HepG2 (cell line): Measurements from ENCODE around the gene AMDHD1. TPM values are rescaled to one million over a fixed set of nuclear protein-coding genes. Genes with fewer than 3 reads are reported as not detected.
A peak's percentile ranks its signal among the peaks of the same experiment; 100 is the strongest.

Source experiments
- DDIT3 ChIP-seq: sonication (generic); formaldehyde crosslinking; IDR thresholded peaks from 2 replicates; pipeline ENCODE4 v1.4.0; 2020; ENCODE audit warnings: mild to moderate bottlenecking, missing genetic modification reagents
- HHEX ChIP-seq: IDR thresholded peaks from 2 replicates; pipeline ENCODE4 v1.6.1; 2016; ENCODE audit warnings: control low read depth
- IRX3 ChIP-seq: sonication (generic); formaldehyde crosslinking; IDR thresholded peaks from 2 replicates; pipeline ENCODE4 v1.8.1; 2023; ENCODE audit warnings: mild to moderate bottlenecking, low read depth, missing genetic modification reagents, borderline replicate concordance
- MTF2 ChIP-seq: sonication (generic); formaldehyde crosslinking; IDR thresholded peaks from 2 replicates; pipeline ENCODE4 v1.5.0; 2020; ENCODE audit warnings: missing genetic modification reagents, borderline replicate concordance
- PAXIP1 ChIP-seq: sonication (generic); formaldehyde crosslinking; conservative IDR thresholded peaks from 2 replicates; pipeline ENCODE4 v1.4.0; 2020; ENCODE audit warnings: mild to moderate bottlenecking, missing genetic modification reagents, moderate library complexity
- SOX13 ChIP-seq, 3 experiments: fragments of 450-650 bp in 1 of 3; sonication (generic) in 1 of 3; formaldehyde crosslinking in 1 of 3; IDR thresholded peaks in 2 of 3; conservative IDR thresholded peaks in 1 of 3; 2 replicates each; pipeline versions ENCODE4 v1.5.0 to v1.6.1; 2016 to 2020; ENCODE audit warnings: antibody characterized with exemption in 1 of 3, mild to moderate bottlenecking in 1 of 3, missing compliant biosample characterization in 1 of 3, missing genetic modification reagents in 1 of 3, moderate library complexity in 1 of 3
- TCF7 ChIP-seq: sonication (generic); IDR thresholded peaks from 2 replicates; pipeline ENCODE4 v1.6.1; 2016; ENCODE audit warnings: antibody characterized with exemption, low read depth
- ZBTB20 ChIP-seq: sonication (generic); formaldehyde crosslinking; IDR thresholded peaks from 2 replicates; pipeline ENCODE4 v1.8.1; 2023; ENCODE audit warnings: missing genetic modification reagents, low read depth, mild to moderate bottlenecking, borderline replicate concordance
- ZFP1 ChIP-seq: IDR thresholded peaks from 2 replicates; pipeline ENCODE4 v1.6.1; 2016
- ZNF136 ChIP-seq: sonication (generic); formaldehyde crosslinking; IDR thresholded peaks from 2 replicates; pipeline ENCODE4 v1.8.1; 2022; ENCODE audit warnings: low read depth, mild to moderate bottlenecking, moderate library complexity, missing genetic modification reagents
- ZNF160 ChIP-seq: sonication (generic); formaldehyde crosslinking; IDR thresholded peaks from 2 replicates; pipeline ENCODE4 v1.8.0; 2022; ENCODE audit warnings: mild to moderate bottlenecking, inconsistent platforms, missing genetic modification reagents
- ZNF326 ChIP-seq: sonication (generic); formaldehyde crosslinking; IDR thresholded peaks from 2 replicates; pipeline ENCODE4 v1.4.0; 2020; ENCODE audit warnings: missing genetic modification reagents, borderline replicate concordance
- ZNF34 ChIP-seq: sonication (generic); formaldehyde crosslinking; IDR thresholded peaks from 2 replicates; pipeline ENCODE4 v1.4.0; 2020; ENCODE audit warnings: mild to moderate bottlenecking, missing genetic modification reagents, borderline replicate concordance
- ZNF44 ChIP-seq: sonication (generic); formaldehyde crosslinking; IDR thresholded peaks from 2 replicates; pipeline ENCODE4 v1.5.1; 2020; ENCODE audit warnings: mild to moderate bottlenecking, missing genetic modification reagents
- ZNF530 ChIP-seq: sonication (generic); formaldehyde crosslinking; IDR thresholded peaks from 2 replicates; pipeline ENCODE4 v1.5.0; 2020; ENCODE audit warnings: low read depth, mild to moderate bottlenecking, missing genetic modification reagents
- ZNF614 ChIP-seq: IDR thresholded peaks from 2 replicates; pipeline ENCODE4 v1.6.1; 2018; ENCODE audit warnings: missing biosample characterization, missing genetic modification reagents, inconsistent platforms, borderline replicate concordance
- polyA plus RNA-seq, 8 experiments: library from polyadenylated mRNA; depleted of rRNA in 3 of 8; stranded (reverse) in 7 of 8; unstranded in 1 of 8; fragments of >200 nt; fragmentation: Illumina TruSeq in 4 of 8; extraction: Trizol in 4 of 8; gene quantifications; 2 replicates each; pipeline versions ENCODE4 v1.2.1 to v1.2.3, GENCODE V29; 2011 to 2016; ENCODE audit warnings: low read depth in 4 of 8, missing spikeins in 1 of 8, mixed read lengths in 1 of 8; ENCODE audit not compliant: insufficient read depth in 1 of 8
- total RNA-seq, 5 experiments: library from RNA; depleted of rRNA; stranded (reverse); fragments of >200 nt; fragmentation: Illumina TruSeq; extraction: Trizol; gene quantifications; 2 replicates each; pipeline ENCODE4 v1.2.3, GENCODE V29; 2016; ENCODE audit warnings: low read depth in 1 of 5
- TF ChIP-seq, protein P1 (sequence below): IDR thresholded peaks from 2 replicates; pipeline ENCODE4 v1.6.1; 2012; ENCODE audit warnings: low read length, improper control_type of control experiment
- TF ChIP-seq, protein P2 (sequence below): sonication (generic); formaldehyde crosslinking; IDR thresholded peaks from 2 replicates; pipeline ENCODE4 v1.8.1; 2022; ENCODE audit warnings: low read depth, mild to moderate bottlenecking, missing genetic modification reagents

The AMDHD1 gene
- total and polyA plus RNA-seq, 2 of the 13 experiments (the other 11 are each of a cell fraction or from before 2014, with no cell fraction given) = 6.5 to 29.6 TPM

- TF ChIP-seq ZNF326 (CRISPR knock-in tag) (no peak), HHEX (CRISPR knock-in tag) (no peak; the same call in 1 of the 2 replicates), ZNF160 (CRISPR knock-in tag) (no peak), ZFP1 (no peak), DDIT3 (CRISPR knock-in tag) (no peak), ZBTB20 (CRISPR knock-in tag) (no peak), ZNF530 (CRISPR knock-in tag) (no peak), ZNF136 (CRISPR knock-in tag) (no peak), PAXIP1 (CRISPR knock-in tag) (peak; percentile 68), ZNF34 (no peak), TCF7 (peak; percentile 91), SOX13 (IDR thresholded peaks at IDR 0.05) (no peak), SOX13 (CRISPR knock-in tag; conservative IDR thresholded peaks at IDR 0.05 in 1 of 2, IDR thresholded peaks at IDR 0.05 in 1 of 2) (peak in 1 of 2 experiments; percentile 42; a peak in 1 of 4 replicates), MTF2 (CRISPR knock-in tag) (no peak), ZNF614 (CRISPR knock-in tag) (peak; percentile 15; the same call in 1 of the 2 replicates), ZNF44 (CRISPR knock-in tag) (no peak), IRX3 (no peak)
- TF ChIP-seq, protein P1, sequence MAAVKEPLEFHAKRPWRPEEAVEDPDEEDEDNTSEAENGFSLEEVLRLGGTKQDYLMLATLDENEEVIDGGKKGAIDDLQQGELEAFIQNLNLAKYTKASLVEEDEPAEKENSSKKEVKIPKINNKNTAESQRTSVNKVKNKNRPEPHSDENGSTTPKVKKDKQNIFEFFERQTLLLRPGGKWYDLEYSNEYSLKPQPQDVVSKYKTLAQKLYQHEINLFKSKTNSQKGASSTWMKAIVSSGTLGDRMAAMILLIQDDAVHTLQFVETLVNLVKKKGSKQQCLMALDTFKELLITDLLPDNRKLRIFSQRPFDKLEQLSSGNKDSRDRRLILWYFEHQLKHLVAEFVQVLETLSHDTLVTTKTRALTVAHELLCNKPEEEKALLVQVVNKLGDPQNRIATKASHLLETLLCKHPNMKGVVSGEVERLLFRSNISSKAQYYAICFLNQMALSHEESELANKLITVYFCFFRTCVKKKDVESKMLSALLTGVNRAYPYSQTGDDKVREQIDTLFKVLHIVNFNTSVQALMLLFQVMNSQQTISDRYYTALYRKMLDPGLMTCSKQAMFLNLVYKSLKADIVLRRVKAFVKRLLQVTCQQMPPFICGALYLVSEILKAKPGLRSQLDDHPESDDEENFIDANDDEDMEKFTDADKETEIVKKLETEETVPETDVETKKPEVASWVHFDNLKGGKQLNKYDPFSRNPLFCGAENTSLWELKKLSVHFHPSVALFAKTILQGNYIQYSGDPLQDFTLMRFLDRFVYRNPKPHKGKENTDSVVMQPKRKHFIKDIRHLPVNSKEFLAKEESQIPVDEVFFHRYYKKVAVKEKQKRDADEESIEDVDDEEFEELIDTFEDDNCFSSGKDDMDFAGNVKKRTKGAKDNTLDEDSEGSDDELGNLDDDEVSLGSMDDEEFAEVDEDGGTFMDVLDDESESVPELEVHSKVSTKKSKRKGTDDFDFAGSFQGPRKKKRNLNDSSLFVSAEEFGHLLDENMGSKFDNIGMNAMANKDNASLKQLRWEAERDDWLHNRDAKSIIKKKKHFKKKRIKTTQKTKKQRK = no peak
- TF ChIP-seq, protein P2, sequence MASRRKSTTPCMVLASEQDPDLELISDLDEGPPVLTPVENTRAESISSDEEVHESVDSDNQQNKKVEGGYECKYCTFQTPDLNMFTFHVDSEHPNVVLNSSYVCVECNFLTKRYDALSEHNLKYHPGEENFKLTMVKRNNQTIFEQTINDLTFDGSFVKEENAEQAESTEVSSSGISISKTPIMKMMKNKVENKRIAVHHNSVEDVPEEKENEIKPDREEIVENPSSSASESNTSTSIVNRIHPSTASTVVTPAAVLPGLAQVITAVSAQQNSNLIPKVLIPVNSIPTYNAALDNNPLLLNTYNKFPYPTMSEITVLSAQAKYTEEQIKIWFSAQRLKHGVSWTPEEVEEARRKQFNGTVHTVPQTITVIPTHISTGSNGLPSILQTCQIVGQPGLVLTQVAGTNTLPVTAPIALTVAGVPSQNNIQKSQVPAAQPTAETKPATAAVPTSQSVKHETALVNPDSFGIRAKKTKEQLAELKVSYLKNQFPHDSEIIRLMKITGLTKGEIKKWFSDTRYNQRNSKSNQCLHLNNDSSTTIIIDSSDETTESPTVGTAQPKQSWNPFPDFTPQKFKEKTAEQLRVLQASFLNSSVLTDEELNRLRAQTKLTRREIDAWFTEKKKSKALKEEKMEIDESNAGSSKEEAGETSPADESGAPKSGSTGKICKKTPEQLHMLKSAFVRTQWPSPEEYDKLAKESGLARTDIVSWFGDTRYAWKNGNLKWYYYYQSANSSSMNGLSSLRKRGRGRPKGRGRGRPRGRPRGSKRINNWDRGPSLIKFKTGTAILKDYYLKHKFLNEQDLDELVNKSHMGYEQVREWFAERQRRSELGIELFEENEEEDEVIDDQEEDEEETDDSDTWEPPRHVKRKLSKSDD (CRISPR knock-in tag) = no peak; the same call in 1 of the 2 replicates
These were observed 404 bp upstream of the AMDHD1 start, which contains the start of gene CCDC38 (continued) for GRCh38 chr12:95942524-95943329.
